Activated CD8-positive, alpha-beta memory T cell treated with anti-CD3 and anti-CD28 coated beads, Interleukin-2, amount 10 ng/mL, durations not matched to agents 7 days and 5 days (primary cell): ENCODE data around the gene SH3RF1. TPM values are rescaled to one million over a fixed set of nuclear protein-coding genes. Genes with fewer than 3 reads are reported as not detected.
"Not testable (repeated sequence)": the region's sequence is repeated elsewhere in the genome, so short reads cannot be mapped to it uniquely, and the experiment has no call there.

Experiments
- ATAC-seq: fragments of 150-1000 bp; cut with Tn5 transposase; one replicate; pipeline ENCODE4 v1.10.0; 2021; ENCODE audit warnings: moderate library complexity
- CTCF ChIA-PET: fragments of 350-600 bp; sonication (Branson Sonifier 250); formaldehyde crosslinking; loops from one replicate; lab custom pipeline; 2021; ENCODE audit warnings: antibody characterized with exemption; lab: Charles Lee
- DNase-seq: peaks from one replicate; pipeline ENCODE4 v3.0.0-alpha.2; 2020
- H3K27ac Mint-ChIP-seq: one replicate; pipeline ENCODE4 v1.8.0; 2021; ENCODE audit warnings: mild to moderate bottlenecking, mixed read lengths
- H3K27me3 Mint-ChIP-seq: one replicate; pipeline ENCODE4 v1.8.0; 2021; ENCODE audit warnings: mixed read lengths
- H3K36me3 Mint-ChIP-seq: one replicate; pipeline ENCODE4 v1.8.0; 2021; ENCODE audit warnings: mild to moderate bottlenecking, mixed read lengths
- H3K4me1 Mint-ChIP-seq: one replicate; pipeline ENCODE4 v1.8.0; 2021; ENCODE audit warnings: mixed read lengths
- H3K4me3 Mint-ChIP-seq: one replicate; pipeline ENCODE4 v1.8.0; 2021; ENCODE audit warnings: mild to moderate bottlenecking, moderate library complexity, mixed read lengths
- H3K9me3 Mint-ChIP-seq: one replicate; pipeline ENCODE4 v1.8.0; 2022; ENCODE audit warnings: low read depth, mixed read lengths
- total RNA-seq, 2 experiments: library from RNA; stranded (reverse); gene quantifications; one replicate each; pipeline ENCODE4 v1.2.3, GENCODE V29; 2021

The SH3RF1 gene
- total RNA-seq, 2 experiments from 2014 or later, result 0.35 TPM; not detected in 1

GRCh38 chr4:169203278-169203677 is 67.5 kb downstream of the SH3RF1 start:
- H3K4me3 Mint-ChIP-seq, result not testable (repeated sequence)

DNA sequence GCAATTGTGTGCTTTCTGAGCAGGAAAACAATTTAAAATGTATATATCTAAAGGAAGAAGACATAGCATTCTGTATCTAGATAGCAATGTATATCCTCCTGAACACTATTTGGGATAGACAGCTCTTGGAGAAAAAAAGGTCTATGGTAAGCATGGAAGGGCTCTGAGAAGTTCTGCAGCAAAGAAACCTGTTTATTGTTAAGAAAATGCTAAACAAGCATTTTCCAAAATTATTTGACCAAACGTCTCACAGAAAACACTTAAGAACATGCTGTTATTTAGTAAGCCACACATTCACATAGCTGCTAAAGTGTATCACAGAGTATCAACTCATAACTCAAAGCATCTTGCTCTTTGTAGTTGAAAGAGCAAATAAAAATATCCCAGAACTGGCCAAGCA is 67.9 kb downstream of the SH3RF1 start:
- Mint-ChIP-seq H3K4me1 (no peaks in the 10 kb centered on the region), H3K27ac (no peak overlapping the region), H3K9me3 (no peaks in the 10 kb centered on the region), H3K36me3 (no peaks in the 10 kb centered on the region), H3K4me3 (no peak overlapping the region), H3K27me3 (peaks cover 13% of the 10 kb centered on the region)
- DNase-seq (no peak), ATAC-seq (no peak)
- CTCF ChIA-PET, result no interaction called here

More at GRCh38 chr4:169203278-169203677, 67.5 kb downstream of the SH3RF1 start:
- H3K27me3 Mint-ChIP-seq, result peaks cover 13% of the 10 kb centered on the region
- CTCF ChIA-PET, ATAC-seq, H3K9me3 Mint-ChIP-seq, DNase-seq, H3K4me1 Mint-ChIP-seq, H3K27ac Mint-ChIP-seq, H3K36me3 Mint-ChIP-seq: not testable (repeated sequence)

DNA sequence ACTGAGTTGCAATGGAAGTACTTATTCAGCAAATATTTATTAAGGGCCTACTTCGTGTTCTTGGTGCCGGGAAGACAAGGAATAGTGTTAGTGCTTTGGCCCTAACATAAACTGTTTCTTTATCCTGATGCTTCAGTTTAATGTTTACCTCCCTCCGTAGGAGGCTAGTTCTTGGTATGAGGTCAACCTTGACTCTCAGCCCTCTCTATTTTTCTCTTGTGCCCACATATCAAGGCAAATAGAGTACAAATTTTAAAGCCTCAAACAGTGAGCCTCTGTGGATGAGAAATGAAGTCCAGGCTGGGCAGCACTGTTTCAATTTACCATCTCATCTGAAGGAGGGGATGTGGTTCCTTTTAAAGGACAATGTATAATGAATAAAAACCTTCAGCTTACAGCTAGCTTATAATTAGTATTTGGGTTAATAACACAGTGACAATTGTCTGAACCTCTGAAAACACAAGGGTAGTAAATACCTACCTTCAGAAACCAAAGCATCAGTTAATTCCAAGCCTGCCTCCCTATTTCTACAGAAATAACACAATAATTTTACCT is 68.5 kb downstream of the SH3RF1 start:
- peaks cover 13% of the 10 kb centered on the region for H3K27me3 Mint-ChIP-seq
- ATAC-seq (no peak), DNase-seq (no peak)
- H3K4me3 Mint-ChIP-seq, result no peak overlapping the region
- H3K36me3 Mint-ChIP-seq, result no peaks in the 10 kb centered on the region
- H3K9me3 Mint-ChIP-seq, result no peaks in the 10 kb centered on the region
- H3K27ac Mint-ChIP-seq, result no peak overlapping the region
- H3K4me1 Mint-ChIP-seq, result no peaks in the 10 kb centered on the region
- CTCF ChIA-PET, result no interaction called here

GRCh38 chr4:169201222-169202144 is 69.3 kb downstream of the SH3RF1 start:
- ATAC-seq, result no peak
- Mint-ChIP-seq H3K27me3 (peaks cover 13% of the 10 kb centered on the region), H3K4me1 (no peaks in the 10 kb centered on the region), H3K9me3 (no peaks in the 10 kb centered on the region), H3K27ac (no peak overlapping the region), H3K4me3 (no peak overlapping the region), H3K36me3 (no peaks in the 10 kb centered on the region)
- DNase-seq, result no peak
- CTCF ChIA-PET, result no interaction called here

DNA sequence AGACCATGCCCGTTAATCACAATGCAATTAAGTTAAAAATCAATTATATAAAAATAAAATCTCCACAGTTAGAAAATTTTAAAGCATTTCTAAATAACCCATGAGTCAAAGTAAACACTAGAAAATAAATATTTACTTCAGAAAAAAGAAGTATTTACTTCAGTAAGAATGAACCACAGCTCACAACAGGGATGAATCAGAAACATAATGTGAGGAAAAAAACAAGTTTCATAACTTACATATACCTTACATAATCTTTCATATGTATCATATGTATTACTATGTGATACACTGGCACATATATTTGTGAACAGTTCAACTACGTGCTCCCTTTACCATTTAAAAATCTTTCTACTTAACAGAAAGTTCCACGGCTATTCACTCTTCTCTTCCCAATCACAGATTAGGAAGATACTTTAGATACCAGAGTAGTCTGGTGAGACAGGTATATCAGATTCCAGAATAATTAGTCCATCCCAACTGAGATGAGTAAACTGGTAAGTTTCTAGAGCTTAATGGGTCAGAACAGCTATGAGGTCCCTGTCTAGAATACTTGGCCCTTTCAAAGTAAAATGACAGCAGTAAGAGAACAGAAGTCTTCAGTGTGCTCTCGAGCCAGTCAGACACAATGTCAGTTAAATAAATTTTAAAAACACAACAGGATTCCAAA is 70.3 kb downstream of the SH3RF1 start:
- ATAC-seq (no peak), DNase-seq (no peak)
- no peaks in the 10 kb centered on the region for H3K4me1 Mint-ChIP-seq
- no peak overlapping the region for H3K27ac Mint-ChIP-seq
- CTCF ChIA-PET, result no interaction called here
- H3K9me3 Mint-ChIP-seq, result no peaks in the 10 kb centered on the region
- H3K4me3 Mint-ChIP-seq, result no peak overlapping the region
- H3K27me3 Mint-ChIP-seq, result peaks cover 13% of the 10 kb centered on the region
- no peaks in the 10 kb centered on the region for H3K36me3 Mint-ChIP-seq

- H3K4me1 Mint-ChIP-seq, result no peaks in the 10 kb centered on the region
- no peak overlapping the region for H3K4me3 Mint-ChIP-seq
- no peak for ATAC-seq
- peaks cover 13% of the 10 kb centered on the region for H3K27me3 Mint-ChIP-seq
- no peak for DNase-seq
- H3K9me3 Mint-ChIP-seq, result no peaks in the 10 kb centered on the region
- CTCF ChIA-PET, result no interaction called here
- no peak overlapping the region for H3K27ac Mint-ChIP-seq
- H3K36me3 Mint-ChIP-seq, result no peaks in the 10 kb centered on the region
Measured at GRCh38 chr4:169199184-169199583, 71.6 kb downstream of the SH3RF1 start.

- H3K27me3 Mint-ChIP-seq, result peaks cover 8% of the 10 kb centered on the region
- ATAC-seq, result no peak
- no peak overlapping the region for H3K4me3 Mint-ChIP-seq
- CTCF ChIA-PET, result no interaction called here
- no peaks in the 10 kb centered on the region for H3K4me1 Mint-ChIP-seq
- no peaks in the 10 kb centered on the region for H3K36me3 Mint-ChIP-seq
- no peak overlapping the region for H3K27ac Mint-ChIP-seq
- H3K9me3 Mint-ChIP-seq, result no peaks in the 10 kb centered on the region
- no peak for DNase-seq
Measured at GRCh38 chr4:169198167-169198566, 72.6 kb downstream of the SH3RF1 start.

- DNase-seq, CTCF ChIA-PET, H3K4me1 Mint-ChIP-seq, H3K9me3 Mint-ChIP-seq, H3K36me3 Mint-ChIP-seq, H3K27me3 Mint-ChIP-seq, ATAC-seq, H3K27ac Mint-ChIP-seq, H3K4me3 Mint-ChIP-seq: not testable (repeated sequence)
Measured at GRCh38 chr4:169197206-169197605, 73.5 kb downstream of the SH3RF1 start.

DNA sequence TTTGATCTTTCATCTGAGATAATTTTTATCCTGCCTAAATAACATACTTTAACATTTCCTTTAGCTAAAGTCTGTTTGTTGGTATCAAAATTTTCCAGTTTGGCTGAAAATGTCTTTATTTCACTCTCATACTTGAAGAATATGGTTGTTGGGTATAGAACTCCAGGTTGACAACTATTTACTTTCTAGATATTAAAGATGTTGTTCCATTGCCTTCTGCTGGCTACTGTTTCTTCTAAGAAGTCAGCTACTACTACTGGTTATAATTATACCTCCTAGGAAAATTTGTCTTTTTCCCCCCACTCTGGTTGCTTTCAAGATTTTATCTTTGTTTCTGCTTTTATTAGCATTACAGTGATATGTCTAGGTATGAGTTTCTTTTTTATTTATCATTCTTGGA is 75.7 kb downstream of the SH3RF1 start:
- no peaks in the 10 kb centered on the region for H3K4me1 Mint-ChIP-seq
- CTCF ChIA-PET, result interaction anchor here (0.9 kb wide), 1 partner anchor 12 kb away, joined by 3 read pairs; no protein-coding TSS in a partner anchor
- no peak overlapping the region for H3K27ac Mint-ChIP-seq
- no peaks in the 10 kb centered on the region for H3K36me3 Mint-ChIP-seq
- no peak overlapping the region for H3K4me3 Mint-ChIP-seq
- no peaks in the 10 kb centered on the region for H3K9me3 Mint-ChIP-seq
- no peak for DNase-seq
- H3K27me3 Mint-ChIP-seq, result peaks cover 9% of the 10 kb centered on the region
- ATAC-seq, result no peak

GRCh38 chr4:169189968-169190367 is 80.8 kb downstream of the SH3RF1 start:
- CTCF ChIA-PET, ATAC-seq: not testable (repeated sequence)

GRCh38 chr4:169189372-169189771 is 81.4 kb downstream of the SH3RF1 start:
- H3K27ac Mint-ChIP-seq, result no peak overlapping the region
- ATAC-seq (no peak), DNase-seq (no peak)
- H3K4me3 Mint-ChIP-seq, result no peak overlapping the region
- no peaks in the 10 kb centered on the region for H3K4me1 Mint-ChIP-seq
- H3K27me3 Mint-ChIP-seq, result peaks cover 17% of the 10 kb centered on the region
- CTCF ChIA-PET, result no interaction called here
- H3K9me3 Mint-ChIP-seq, result no peaks in the 10 kb centered on the region
- no peaks in the 10 kb centered on the region for H3K36me3 Mint-ChIP-seq

More at GRCh38 chr4:169189968-169190367, 80.8 kb downstream of the SH3RF1 start:
- not testable (repeated sequence) for H3K36me3 Mint-ChIP-seq, H3K9me3 Mint-ChIP-seq, H3K4me1 Mint-ChIP-seq, H3K4me3 Mint-ChIP-seq, DNase-seq, H3K27ac Mint-ChIP-seq
- peaks cover 16% of the 10 kb centered on the region for H3K27me3 Mint-ChIP-seq

GRCh38 chr4:169188204-169188603 is 82.6 kb downstream of the SH3RF1 start:
- H3K4me1 Mint-ChIP-seq, result no peaks in the 10 kb centered on the region
- no peaks in the 10 kb centered on the region for H3K9me3 Mint-ChIP-seq
- H3K4me3 Mint-ChIP-seq, result no peak overlapping the region
- ATAC-seq (no peak), DNase-seq (no peak)
- no peaks in the 10 kb centered on the region for H3K36me3 Mint-ChIP-seq
- no peak overlapping the region for H3K27ac Mint-ChIP-seq
- H3K27me3 Mint-ChIP-seq, result peaks cover 17% of the 10 kb centered on the region
- CTCF ChIA-PET, result no interaction called here

DNA sequence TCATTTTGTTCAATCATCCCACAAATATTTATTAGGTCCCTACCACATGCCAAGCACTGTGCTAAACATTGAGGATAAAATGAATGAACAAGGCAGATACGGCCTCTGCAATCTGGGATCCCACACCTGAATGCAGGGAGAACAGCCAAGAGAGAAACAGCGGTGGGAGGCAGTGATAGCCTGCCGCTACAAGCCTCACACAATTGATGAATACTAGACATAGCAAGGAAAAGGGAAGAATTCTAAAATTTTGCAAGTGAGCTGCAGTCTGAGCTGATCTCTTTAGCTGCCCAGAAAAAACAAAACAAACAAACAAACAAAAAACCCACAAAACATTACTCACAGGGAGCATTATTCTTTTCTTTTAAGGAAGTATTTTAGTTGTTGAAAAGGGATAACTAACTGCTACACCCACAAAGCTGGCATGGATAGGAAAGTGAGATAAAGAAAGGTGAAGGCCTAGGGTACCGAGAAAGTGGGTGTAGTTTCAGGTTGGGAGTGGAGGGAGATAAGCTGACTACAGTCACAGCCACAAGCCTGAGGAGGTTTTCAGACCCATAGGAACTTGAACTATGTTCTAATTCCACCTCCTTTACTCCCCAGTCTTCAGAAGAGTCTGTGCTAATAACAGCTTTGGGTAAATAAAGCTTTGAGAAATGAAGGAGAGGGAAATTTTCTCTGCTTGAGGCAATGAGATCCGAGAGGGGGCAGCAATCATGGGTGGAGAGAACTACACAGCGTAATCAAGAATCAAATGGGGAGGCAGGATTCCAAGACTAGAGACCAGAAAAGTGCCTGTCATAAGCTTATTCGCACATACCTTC is 85.4 kb downstream of the SH3RF1 start:
- H3K9me3 Mint-ChIP-seq, result no peaks in the 10 kb centered on the region
- H3K4me1 Mint-ChIP-seq, result no peaks in the 10 kb centered on the region
- no peak overlapping the region for H3K27ac Mint-ChIP-seq
- CTCF ChIA-PET, result no interaction called here
- no peak for ATAC-seq
- no peak for DNase-seq
- no peaks in the 10 kb centered on the region for H3K36me3 Mint-ChIP-seq
- peaks cover 12% of the 10 kb centered on the region for H3K27me3 Mint-ChIP-seq
- no peak overlapping the region for H3K4me3 Mint-ChIP-seq
